Activated T-cell treated with anti-CD3 and anti-CD28 coated beads, Interleukin-2, amount 50 U/mL, for 72 hours (primary cell): ENCODE data around the gene COMMD10. TPM values are rescaled to one million over a fixed set of nuclear protein-coding genes. Genes with fewer than 3 reads are reported as not detected.
"Not testable (repeated sequence)": the region's sequence is repeated elsewhere in the genome, so short reads cannot be mapped to it uniquely, and the experiment has no call there.

Experiments used
- ATAC-seq, 2 donors: fragments of 150-1000 bp; cut with Tn5 transposase; replicated peaks in 1 of 2; 2 replicates each; pipeline ENCODE4 v1.10.0; 2021; ENCODE audit warnings: moderate library complexity in 2 of 2, mild to moderate bottlenecking in 1 of 2
- DNase-seq, 2 donors: peaks; one replicate each; pipeline ENCODE4 v3.0.0; 2021 to 2022; ENCODE audit warnings: mixed read lengths in 1 of 2
- H3K27ac Mint-ChIP-seq: one replicate; pipeline ENCODE4 v1.8.0; 2022; ENCODE audit warnings: mild to moderate bottlenecking, moderate library complexity, mixed read lengths
- H3K27me3 Mint-ChIP-seq: one replicate; pipeline ENCODE4 v1.8.0; 2022; ENCODE audit warnings: low read depth, mixed read lengths
- H3K36me3 Mint-ChIP-seq, 2 donors: one replicate each; pipeline ENCODE4 v1.8.0; 2022; ENCODE audit warnings: mixed read lengths in 2 of 2, mild to moderate bottlenecking in 1 of 2; ENCODE audit not compliant: insufficient read depth in 2 of 2
- H3K4me1 Mint-ChIP-seq: one replicate; pipeline ENCODE4 v1.8.0; 2022; ENCODE audit warnings: low read depth, mixed read lengths
- H3K4me3 Mint-ChIP-seq, 2 donors: one replicate each; pipeline ENCODE4 v1.8.0; 2022; ENCODE audit warnings: mild to moderate bottlenecking in 2 of 2, mixed read lengths in 2 of 2, moderate library complexity in 2 of 2
- H3K9me3 Mint-ChIP-seq, 2 donors: one replicate each; pipeline ENCODE4 v1.8.0; 2022; ENCODE audit warnings: mixed read lengths in 2 of 2
- total RNA-seq, 2 donors: library from RNA; stranded (reverse); gene quantifications; one replicate each; pipeline ENCODE4 v1.2.3, GENCODE V29; 2022

Gene COMMD10
- total RNA-seq, 2 donors from 2014 or later = 21.9 to 22.9 TPM

DNA sequence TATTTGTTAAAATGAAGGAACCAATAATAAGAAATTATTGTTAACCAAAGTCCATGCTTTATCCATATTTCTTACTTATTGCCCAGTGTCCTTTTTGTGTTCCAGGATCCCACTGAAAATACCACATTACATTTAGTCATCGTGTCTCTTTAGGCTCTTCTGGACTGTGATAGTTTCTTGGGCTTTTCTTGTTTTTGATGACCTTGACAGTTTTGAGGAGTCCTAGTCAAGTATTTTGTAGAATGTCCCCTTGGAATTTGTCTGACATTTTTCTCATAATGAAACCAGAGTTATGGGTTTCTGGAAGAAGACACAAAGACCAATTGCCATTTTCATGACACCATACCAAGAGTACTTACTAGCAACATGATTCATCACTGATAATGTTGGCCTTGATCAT, 13.6 kb upstream of the COMMD10 start:
- Mint-ChIP-seq H3K36me3 (peaks cover 0 to under 1% of the 10 kb centered on the region in 2 donors), H3K27me3 (peaks cover 31% of the 10 kb centered on the region), H3K9me3 (peaks cover 1 to 2% of the 10 kb centered on the region in 2 donors), H3K27ac (no peak overlapping the region), H3K4me1 (peaks cover 13% of the 10 kb centered on the region), H3K4me3 (no peak overlapping the region)
- ATAC-seq = no peak
- no peak for DNase-seq

- peak; percentile 25 to 42 for ATAC-seq
- peaks cover 0 to 1% of the 10 kb centered on the region in 2 donors for H3K36me3 Mint-ChIP-seq
- H3K27ac Mint-ChIP-seq = no peak overlapping the region
- H3K4me1 Mint-ChIP-seq = peaks cover 25% of the 10 kb centered on the region
- H3K9me3 Mint-ChIP-seq = peaks cover 2% of the 10 kb centered on the region in 2 donors
- DNase-seq = no peak
- peaks cover 20% of the 10 kb centered on the region for H3K27me3 Mint-ChIP-seq
- peak overlapping the region; percentile 28 to 45 for H3K4me3 Mint-ChIP-seq
Measured at GRCh38 chr5:116075191-116075831, 9.5 kb upstream of the COMMD10 start.

DNA sequence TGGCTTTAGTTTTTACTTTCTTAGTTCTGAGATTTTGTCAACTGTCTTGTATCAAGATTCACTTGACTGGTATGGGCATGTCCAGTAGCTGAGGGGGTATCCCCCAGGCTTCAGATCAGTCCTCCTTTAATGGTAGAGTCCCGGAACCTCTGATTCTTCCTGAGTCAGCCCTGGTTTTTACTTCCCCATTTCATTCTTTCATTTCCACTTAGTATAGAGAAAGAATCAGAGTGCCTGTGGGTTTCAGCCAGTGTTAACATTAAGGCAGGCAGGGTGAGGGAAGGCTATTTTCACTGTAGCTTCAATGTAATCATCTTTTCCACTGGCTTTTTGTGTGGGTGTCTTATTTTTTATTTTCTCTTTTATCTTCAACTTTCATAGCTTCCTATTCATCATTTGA, 8.3 kb upstream of the COMMD10 start:
- Mint-ChIP-seq H3K4me3 (peak overlapping the region in 1 of 2 donors; percentile 62), H3K27me3 (peaks cover 20% of the 10 kb centered on the region)
- peak; percentile 88 to 93 for ATAC-seq

DNA sequence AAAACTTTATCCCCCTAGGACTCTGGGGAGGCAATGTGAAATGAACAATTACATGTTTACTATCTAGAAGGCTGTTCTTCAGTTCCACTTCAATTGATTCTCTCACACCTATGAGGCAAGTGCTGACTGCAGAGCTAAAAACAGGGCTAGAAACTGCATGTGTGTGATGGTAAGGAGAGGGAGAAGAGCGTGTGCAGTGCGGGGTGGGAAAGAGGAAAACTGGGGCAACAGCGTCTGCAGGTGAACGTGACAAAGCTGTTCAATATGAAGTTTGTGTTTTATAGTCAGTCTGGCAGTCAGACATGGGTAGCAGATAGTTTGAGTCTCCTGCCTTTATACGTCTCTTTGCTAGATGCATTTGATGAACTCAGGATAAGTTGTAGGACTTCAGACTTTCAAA, 6.6 kb upstream of the COMMD10 start:
- no peak overlapping the region for H3K4me3 Mint-ChIP-seq
- peaks cover 0 to 1% of the 10 kb centered on the region in 2 donors for H3K36me3 Mint-ChIP-seq
- H3K4me1 Mint-ChIP-seq = peaks cover 32% of the 10 kb centered on the region
- peaks cover 2% of the 10 kb centered on the region in 2 donors for H3K9me3 Mint-ChIP-seq
- ATAC-seq (no peak), DNase-seq (no peak)
- no peak overlapping the region for H3K27ac Mint-ChIP-seq
- H3K27me3 Mint-ChIP-seq = peaks cover 10% of the 10 kb centered on the region

More for the DNA sequence above, 8.3 kb upstream of the COMMD10 start:
- DNase-seq = peak in 1 of 2 donors; percentile 11
- Mint-ChIP-seq H3K9me3 (peaks cover 2% of the 10 kb centered on the region in 2 donors), H3K4me1 (peaks cover 25% of the 10 kb centered on the region), H3K27ac (peak overlapping the region; percentile 17), H3K36me3 (peaks cover 0 to 1% of the 10 kb centered on the region in 2 donors)

- ATAC-seq = peak; percentile 41 to 45
- Mint-ChIP-seq H3K27ac (peak overlapping the region; percentile 88), H3K27me3 (no peaks in the 10 kb centered on the region), H3K4me1 (peaks cover 48% of the 10 kb centered on the region), H3K9me3 (no peaks in the 10 kb centered on the region), H3K4me3 (peak overlapping the region; percentile 78 to 96), H3K36me3 (peaks cover 4 to 6% of the 10 kb centered on the region in 2 donors)
- peak; percentile 41 to 42 for DNase-seq
Measured at GRCh38 chr5:116084287-116084691, 536 bp upstream of the COMMD10 start.

- H3K27me3 Mint-ChIP-seq, ATAC-seq, H3K36me3 Mint-ChIP-seq, DNase-seq, H3K27ac Mint-ChIP-seq, H3K9me3 Mint-ChIP-seq: not testable (repeated sequence)
- H3K4me1 Mint-ChIP-seq = peaks cover 53% of the 10 kb centered on the region
- H3K4me3 Mint-ChIP-seq = peak overlapping the region; percentile 78 to 96
Measured at GRCh38 chr5:116086309-116086708, 1.5 kb downstream of the COMMD10 start.

- no peak for DNase-seq
- H3K9me3 Mint-ChIP-seq = no peaks in the 10 kb centered on the region
- peaks cover 46% of the 10 kb centered on the region for H3K4me1 Mint-ChIP-seq
- no peak for ATAC-seq
- no peak overlapping the region for H3K4me3 Mint-ChIP-seq
- H3K27me3 Mint-ChIP-seq = no peaks in the 10 kb centered on the region
- no peak overlapping the region for H3K27ac Mint-ChIP-seq
- peaks cover 5 to 16% of the 10 kb centered on the region in 2 donors for H3K36me3 Mint-ChIP-seq
Measured at GRCh38 chr5:116088062-116088461, 3.2 kb downstream of the COMMD10 start.

GRCh38 chr5:116090302-116090701, 5.5 kb downstream of the COMMD10 start:
- H3K27me3 Mint-ChIP-seq = no peaks in the 10 kb centered on the region
- no peak overlapping the region for H3K27ac Mint-ChIP-seq
- peaks cover 3 to 30% of the 10 kb centered on the region in 2 donors for H3K36me3 Mint-ChIP-seq
- peaks cover 36% of the 10 kb centered on the region for H3K4me1 Mint-ChIP-seq
- ATAC-seq = no peak
- no peaks in the 10 kb centered on the region for H3K9me3 Mint-ChIP-seq
- no peak overlapping the region for H3K4me3 Mint-ChIP-seq
- no peak for DNase-seq

DNA sequence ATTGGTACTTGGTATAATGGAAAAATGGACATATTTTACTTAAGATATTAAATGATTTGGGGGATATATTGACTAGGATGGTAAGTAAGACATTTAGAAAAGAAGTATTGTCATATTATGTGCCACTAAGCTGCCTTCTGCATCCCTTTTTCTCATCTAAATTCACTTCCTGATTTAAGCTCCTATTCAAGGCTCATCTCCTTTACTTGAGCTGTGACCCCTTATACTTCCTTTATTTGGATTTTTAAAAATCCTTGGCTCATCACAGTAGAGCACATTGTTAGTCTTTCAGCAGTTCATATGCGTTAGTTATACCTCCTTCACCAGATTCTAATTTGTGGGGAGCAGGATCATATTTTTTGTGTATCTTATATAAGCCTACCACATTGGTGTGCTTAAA, 6.6 kb downstream of the COMMD10 start:
- Mint-ChIP-seq H3K27ac (no peak overlapping the region), H3K4me1 (peaks cover 26% of the 10 kb centered on the region), H3K27me3 (no peaks in the 10 kb centered on the region), H3K9me3 (no peaks in the 10 kb centered on the region), H3K36me3 (peaks cover 3 to 34% of the 10 kb centered on the region in 2 donors), H3K4me3 (no peak overlapping the region)
- DNase-seq = no peak
- no peak for ATAC-seq

- Mint-ChIP-seq H3K9me3 (peaks cover 0 to 3% of the 10 kb centered on the region in 2 donors), H3K27me3 (no peaks in the 10 kb centered on the region), H3K36me3 (peaks cover 3 to 38% of the 10 kb centered on the region in 2 donors), H3K4me1 (no peaks in the 10 kb centered on the region), H3K27ac (no peak overlapping the region), H3K4me3 (no peak overlapping the region)
- ATAC-seq (no peak), DNase-seq (no peak)
Measured at GRCh38 chr5:116097301-116097700, 12.5 kb downstream of the COMMD10 start.

- ATAC-seq = no peak
- no peaks in the 10 kb centered on the region for H3K4me1 Mint-ChIP-seq
Measured at GRCh38 chr5:116098998-116099397, 14.2 kb downstream of the COMMD10 start.

GRCh38 chr5:116104941-116105340, 20.1 kb downstream of the COMMD10 start:
- Mint-ChIP-seq H3K36me3 (peaks cover 19 to 54% of the 10 kb centered on the region in 2 donors), H3K4me1 (peaks cover 13% of the 10 kb centered on the region)
- H3K27me3 Mint-ChIP-seq, H3K27ac Mint-ChIP-seq, ATAC-seq, H3K4me3 Mint-ChIP-seq, H3K9me3 Mint-ChIP-seq, DNase-seq: not testable (repeated sequence)

More at GRCh38 chr5:116098998-116099397, 14.2 kb downstream of the COMMD10 start:
- Mint-ChIP-seq H3K4me3 (no peak overlapping the region), H3K36me3 (peaks cover 4 to 33% of the 10 kb centered on the region in 2 donors), H3K27ac (no peak overlapping the region), H3K9me3 (peaks cover 2 to 3% of the 10 kb centered on the region in 2 donors), H3K27me3 (no peaks in the 10 kb centered on the region)
- no peak for DNase-seq

GRCh38 chr5:116115163-116115562, 30.3 kb downstream of the COMMD10 start:
- H3K27me3 Mint-ChIP-seq = no peaks in the 10 kb centered on the region
- no peak for DNase-seq
- no peak for ATAC-seq
- H3K4me1 Mint-ChIP-seq = peaks cover 5% of the 10 kb centered on the region
- no peak overlapping the region for H3K4me3 Mint-ChIP-seq
- peaks cover 37 to 38% of the 10 kb centered on the region in 2 donors for H3K36me3 Mint-ChIP-seq
- peaks cover 16 to 26% of the 10 kb centered on the region in 2 donors for H3K9me3 Mint-ChIP-seq
- H3K27ac Mint-ChIP-seq = no peak overlapping the region

GRCh38 chr5:116130471-116130870, 45.6 kb downstream of the COMMD10 start:
- Mint-ChIP-seq H3K4me1 (peaks cover 12% of the 10 kb centered on the region), H3K36me3 (peaks cover 4 to 6% of the 10 kb centered on the region in 2 donors), H3K27me3 (no peaks in the 10 kb centered on the region), H3K27ac (no peak overlapping the region), H3K4me3 (no peak overlapping the region), H3K9me3 (no peaks in the 10 kb centered on the region)
- no peak for ATAC-seq
- no peak for DNase-seq
